NCI-H748 (cell line): ENCODE measurements around the gene CPS1.

Source experiments
- DNase-seq: peaks from one replicate; lab custom pipeline; 2025; ENCODE audit not compliant: unreplicated experiment; lab: John Stamatoyannopoulos, UW

CPS1 gene

GRCh38 chr2:210673117-210673516 is 116.7 kb downstream of the CPS1 start:
- DNase-seq = no peak

- DNase-seq = no peak
Measured at GRCh38 chr2:210676067-210676466, 119.7 kb downstream of the CPS1 start.

- DNase-seq = peak; percentile 98
Measured at GRCh38 chr2:210681491-210681890, 125.1 kb downstream of the CPS1 start.

DNA sequence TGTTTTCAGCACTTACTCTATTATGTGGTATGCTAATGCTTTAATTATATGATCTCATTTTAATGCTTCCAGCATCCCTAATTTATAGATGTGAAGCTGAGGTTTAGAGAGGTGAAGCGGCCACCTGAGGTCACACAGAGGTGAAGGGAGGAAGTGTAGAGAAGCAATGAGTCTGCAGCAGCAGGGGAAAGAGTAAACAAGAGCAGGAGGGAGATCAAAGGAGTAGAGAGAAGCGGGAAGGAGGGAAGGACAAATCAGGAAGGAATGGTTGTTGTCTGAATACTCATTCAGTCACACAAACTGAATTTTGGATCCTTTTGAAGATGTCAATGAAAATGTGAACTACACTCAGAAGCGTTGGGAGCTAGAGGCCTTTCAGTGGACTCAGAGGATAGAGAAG is 130.0 kb downstream of the CPS1 start:
- no peak for DNase-seq

GRCh38 chr2:210687786-210688470 is 131.5 kb downstream of the CPS1 start:
- DNase-seq = no peak

DNA sequence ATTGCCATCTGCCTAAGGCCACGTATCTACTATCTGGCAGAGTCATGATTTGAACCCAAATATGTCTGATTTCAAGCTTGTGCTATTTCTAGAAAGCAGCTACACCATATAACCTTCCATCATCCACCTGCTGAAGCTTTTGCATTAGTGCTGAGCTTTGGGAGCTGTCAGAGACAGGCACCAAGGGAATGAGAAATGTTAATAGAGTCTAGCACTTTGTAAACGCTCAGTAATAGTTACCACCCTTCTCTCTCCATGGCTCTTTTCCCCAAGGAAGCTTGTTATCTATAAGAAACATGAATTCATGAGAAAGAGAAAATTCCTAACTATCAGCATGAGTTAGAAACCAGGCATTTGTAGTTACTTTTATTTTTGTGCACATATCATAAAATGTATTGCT is 151.5 kb downstream of the CPS1 start:
- DNase-seq = no peak

DNA sequence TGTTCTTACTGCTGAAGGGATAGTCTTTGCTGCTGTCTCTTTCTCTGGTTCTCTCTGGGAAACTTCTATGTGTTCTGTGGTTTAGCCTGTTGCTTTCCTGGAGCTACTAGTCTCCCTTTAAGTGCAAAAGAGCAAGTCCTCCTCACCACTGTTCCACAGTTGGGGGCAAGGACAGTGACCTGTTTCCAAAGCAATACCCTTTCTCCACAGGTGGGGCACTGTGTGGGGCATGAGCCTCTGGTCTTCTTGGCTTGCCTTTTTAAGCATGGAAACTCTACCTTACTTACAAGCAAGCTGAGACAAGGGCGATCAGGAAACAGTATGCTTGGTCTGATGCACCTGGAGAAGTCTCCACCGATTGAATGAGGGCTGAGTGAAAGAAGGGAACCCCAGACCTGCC is 156.7 kb downstream of the CPS1 start:
- no peak for DNase-seq

DNA sequence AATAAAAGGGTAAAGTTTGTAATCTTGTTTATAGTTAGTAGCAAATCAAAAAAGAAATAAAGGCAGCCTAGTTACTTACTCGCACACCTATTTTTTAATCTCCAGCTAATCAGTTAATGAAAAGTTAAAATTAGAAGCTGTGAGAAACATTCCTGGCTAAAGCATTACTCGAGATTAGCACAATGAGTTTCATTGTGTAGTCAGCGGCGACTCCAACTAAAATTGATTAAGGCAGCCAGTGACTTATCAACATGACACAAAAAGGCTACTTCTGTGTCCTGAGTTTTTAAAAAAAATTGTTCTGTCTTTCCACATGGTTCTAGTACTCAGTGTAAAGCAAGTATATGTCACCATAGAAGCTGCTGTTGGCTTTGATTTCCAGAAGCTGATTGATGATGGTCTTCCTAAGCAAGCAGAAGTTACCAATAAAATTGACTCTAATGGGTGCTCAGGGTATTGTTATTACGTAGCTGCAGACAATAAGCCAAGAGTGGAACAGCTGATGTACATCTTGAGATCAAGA is 159.2 kb downstream of the CPS1 start:
- DNase-seq = no peak

DNA sequence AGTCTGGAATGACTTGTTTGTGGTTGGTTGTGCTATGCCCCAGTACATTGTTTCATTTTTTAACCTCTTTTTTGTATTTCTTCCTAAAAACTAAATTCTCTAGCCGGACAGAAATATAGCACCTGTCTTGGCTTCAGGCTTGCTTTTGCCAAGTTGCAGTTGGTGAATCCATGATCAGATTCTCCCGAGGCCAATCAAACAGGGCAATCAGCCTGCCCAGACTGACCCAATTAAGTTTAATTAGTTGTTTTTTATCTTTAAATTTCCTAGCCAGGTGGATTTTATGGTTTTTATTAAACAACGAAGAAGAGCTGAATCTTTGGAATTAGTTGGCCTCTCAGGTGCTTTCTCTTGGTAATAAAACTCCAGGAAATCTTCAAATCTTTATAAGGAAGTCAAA is 162.1 kb downstream of the CPS1 start:
- no peak for DNase-seq

GRCh38 chr2:210722092-210722491 is 165.7 kb downstream of the CPS1 start:
- no peak for DNase-seq

DNA sequence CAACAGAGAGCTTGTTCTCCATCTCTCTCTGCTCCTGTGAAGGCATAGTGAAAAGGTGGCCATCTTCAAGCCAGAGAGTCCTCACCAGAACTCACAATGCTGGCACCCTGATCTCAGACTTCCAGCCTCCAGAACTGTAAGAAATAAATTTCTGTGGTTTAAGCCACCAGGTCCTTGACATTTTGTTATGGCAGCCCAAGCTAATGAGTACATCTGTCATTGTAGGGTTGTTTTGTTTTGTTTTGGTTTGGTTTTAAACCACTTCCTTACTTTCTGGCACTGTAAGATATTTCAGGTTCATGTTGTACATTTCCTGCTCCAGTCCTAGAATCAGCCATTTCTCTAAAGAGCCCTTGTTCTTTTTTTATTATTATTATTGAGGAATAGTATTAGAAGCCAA is 171.2 kb downstream of the CPS1 start:
- DNase-seq = no peak
